Stimulated activated naive CD8-positive, alpha-beta T cell treated with anti-CD3 and anti-CD28 coated beads, Interleukin-15, Interleukin-2, amounts not matched to agents 100 U/mL and 50 U/mL, for 24 hours (primary cell): ENCODE data around the gene ASB9.
"Not testable (repeated sequence)": the region's sequence is repeated elsewhere in the genome, so short reads cannot be mapped to it uniquely, and the experiment has no call there.

Experiments used
- ATAC-seq: fragments of 150-1000 bp; cut with Tn5 transposase; one replicate; pipeline ENCODE4 v1.10.0; 2021
- DNase-seq: peaks from one replicate; pipeline ENCODE4 v3.0.0; 2021

The ASB9 gene

DNA sequence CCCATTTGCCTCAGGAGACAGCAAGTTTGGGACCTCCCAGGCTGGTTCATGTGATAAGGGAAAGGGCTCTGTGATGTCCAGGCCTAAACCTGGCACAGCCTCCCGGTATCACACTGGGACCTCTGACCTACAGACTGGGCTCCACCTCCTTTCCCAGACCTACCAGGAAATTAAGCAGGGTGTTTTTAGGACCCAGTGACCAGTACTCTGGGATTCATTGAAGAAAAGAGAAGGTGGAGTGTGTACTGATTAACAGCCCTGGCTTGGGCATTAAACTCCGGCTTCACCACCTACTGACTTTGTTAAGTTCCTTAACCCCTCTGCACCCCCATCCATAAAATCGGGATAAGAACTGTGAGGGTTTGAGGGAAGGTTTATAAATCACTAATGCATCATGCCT, 28.6 kb downstream of the ASB9 start:
- ATAC-seq (no peak), DNase-seq (no peak)

DNA sequence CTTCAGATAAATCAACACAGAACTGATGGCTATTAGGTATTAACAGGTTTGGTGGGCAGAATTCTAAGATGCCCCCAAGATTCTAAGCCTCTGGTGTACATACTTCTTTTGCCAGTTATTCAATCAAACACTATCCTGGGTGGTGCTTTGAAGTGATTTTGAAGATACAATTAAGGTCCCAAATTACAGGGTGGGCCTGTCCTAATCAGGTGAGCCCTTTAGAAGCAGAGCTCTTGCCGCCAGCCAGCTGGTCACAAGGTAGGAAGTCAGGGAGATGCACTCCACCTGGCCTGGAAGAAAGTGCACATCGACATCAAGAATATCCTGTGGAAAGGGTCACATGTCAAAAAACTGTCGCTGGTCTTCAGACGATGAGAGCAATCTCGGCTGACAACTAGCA, 29.5 kb downstream of the ASB9 start:
- DNase-seq (no peak), ATAC-seq (no peak)

DNA sequence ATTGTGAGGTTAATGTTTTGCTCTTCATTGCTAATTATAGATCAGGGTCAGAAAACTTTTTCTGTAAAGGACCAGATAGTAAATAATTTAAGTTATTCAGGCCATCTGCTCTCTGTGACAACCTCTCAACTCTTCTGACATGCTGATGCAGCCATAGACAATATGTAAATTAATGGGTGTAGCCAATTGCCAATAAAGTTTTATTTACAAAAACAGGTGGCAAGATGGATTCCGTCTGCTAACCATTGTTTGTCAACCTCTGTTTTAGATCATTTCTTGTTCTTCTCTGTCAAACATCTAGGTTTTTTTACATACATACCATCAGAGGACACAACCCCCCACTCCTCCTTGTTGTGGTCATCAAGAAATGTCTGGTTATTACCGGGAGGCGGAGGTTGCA, 33.7 kb downstream of the ASB9 start:
- ATAC-seq: no peak
- no peak for DNase-seq

DNA sequence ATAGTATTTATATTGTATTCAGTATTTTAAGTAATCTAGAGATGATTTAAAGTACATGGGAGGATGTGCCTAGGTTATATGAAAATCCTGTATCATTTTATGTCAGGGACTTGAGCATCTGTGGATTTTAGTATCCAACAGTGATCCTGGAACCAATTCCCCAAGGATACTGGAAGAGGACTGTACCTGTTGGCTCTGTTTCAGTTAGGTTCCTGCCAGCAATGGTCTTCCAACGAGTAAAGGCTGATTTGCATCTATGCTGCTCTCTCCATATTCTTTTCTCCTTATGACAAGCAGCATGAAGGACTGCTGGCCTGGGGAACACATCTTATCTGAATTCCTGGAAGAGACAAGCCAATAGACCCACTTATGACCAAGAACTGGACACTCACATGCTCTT, 34.9 kb downstream of the ASB9 start:
- ATAC-seq (no peak), DNase-seq (no peak)

DNA sequence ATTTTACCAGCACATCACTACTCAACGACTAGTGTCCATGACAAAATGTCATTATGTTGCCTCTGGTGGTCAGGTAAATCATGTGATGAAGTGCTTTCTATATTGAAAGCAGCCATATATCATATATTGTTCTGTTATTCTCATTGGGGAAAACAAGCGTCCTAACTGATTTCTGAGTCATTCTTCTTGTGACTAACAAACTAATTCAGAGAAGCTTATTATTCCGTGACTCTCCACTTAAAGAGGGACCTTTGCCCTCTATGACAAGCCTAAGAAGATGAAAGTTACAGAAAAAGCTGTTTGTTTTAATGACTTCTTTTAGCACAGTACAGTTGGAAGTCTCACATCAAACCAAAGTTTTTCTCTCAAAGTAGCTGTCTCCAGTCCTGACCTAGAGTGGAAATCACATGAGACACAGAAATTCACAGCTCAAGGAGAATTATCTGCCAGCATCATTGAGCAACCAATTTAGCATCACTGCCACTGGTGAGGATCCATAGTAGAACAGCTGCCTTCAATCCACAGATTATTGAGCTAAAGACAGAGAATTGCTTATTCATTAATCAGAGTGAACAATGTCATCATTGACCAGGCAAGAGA, 36.4 kb downstream of the ASB9 start:
- ATAC-seq (no peak), DNase-seq (no peak)

DNA sequence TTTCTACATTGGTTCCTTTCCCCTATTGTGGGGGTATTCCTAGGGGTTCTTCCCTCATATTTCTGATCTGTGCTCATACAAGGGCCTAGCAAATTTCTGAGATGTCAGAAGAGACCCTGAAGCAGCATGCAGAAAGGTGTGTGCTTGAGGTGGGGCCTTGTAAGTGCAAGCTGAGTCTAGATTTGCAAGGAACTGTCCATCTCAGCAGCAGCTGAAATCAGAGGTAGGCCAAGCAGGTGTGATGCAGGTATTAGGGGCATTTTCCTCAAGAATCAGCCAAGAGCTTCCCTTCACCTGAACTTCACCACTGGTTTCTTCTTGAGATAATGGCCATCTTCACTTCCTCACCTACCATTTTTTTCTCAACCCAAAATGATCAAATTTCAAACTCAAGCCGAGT, 45.1 kb downstream of the ASB9 start:
- no peak for ATAC-seq
- no peak for DNase-seq

DNA sequence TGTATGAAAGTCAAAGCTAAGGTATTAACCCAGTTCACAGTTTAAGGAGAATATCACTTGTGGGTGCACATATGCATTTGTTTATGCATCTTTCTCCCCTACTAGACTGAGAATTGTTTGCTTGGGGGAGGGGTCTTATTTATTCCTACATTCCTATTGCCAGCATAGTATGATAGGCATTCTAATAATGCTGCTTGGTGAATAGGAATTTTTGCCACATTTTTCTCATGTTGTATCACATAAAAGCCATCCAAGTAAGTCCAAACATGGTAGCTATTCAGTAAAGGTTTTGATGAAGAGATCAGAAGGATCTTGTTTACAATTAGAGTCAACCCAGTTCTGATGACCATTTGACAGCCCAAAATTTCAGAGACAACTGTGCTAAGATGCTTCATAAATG, 48.6 kb downstream of the ASB9 start:
- ATAC-seq: no peak
- no peak for DNase-seq

DNA sequence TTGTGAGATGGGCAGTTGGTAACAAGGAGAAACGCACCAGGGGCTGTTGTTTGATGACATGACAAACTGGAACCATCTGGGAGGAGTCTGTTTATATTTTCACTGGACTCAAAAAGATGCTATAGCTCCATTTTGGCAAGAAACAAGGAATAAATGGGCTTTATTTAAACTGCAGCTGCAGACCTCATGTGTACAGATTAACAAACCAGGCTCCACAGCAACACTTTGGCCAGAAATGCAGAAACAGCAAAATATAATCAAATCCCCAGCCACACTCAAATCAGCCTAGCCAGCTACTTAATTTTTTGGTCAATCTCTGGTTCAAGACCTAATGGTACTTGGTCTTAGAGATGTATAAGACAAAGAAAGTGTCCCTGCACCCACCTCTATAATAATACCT, 52.7 kb downstream of the ASB9 start:
- no peak for DNase-seq
- ATAC-seq: no peak

DNA sequence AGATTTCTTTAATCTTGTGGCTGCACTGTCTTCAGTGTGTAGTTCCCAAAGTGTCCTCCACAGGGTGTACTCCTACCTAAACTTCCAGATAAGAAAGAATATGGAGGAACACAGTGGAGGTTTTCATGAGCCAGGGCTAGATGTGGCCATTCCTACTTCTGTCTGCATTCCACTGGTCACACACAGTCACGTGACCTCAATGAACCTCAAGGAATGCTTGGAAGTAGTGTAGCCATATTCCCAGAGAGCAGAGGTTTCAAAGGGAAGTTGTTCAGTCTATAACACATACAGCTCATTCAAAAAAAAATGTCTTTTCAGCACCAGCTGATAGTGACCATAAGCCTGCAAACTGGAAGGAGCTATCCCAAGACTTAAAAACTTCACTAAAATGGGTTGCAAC, 53.6 kb downstream of the ASB9 start:
- ATAC-seq (no peak), DNase-seq (no peak)

DNA sequence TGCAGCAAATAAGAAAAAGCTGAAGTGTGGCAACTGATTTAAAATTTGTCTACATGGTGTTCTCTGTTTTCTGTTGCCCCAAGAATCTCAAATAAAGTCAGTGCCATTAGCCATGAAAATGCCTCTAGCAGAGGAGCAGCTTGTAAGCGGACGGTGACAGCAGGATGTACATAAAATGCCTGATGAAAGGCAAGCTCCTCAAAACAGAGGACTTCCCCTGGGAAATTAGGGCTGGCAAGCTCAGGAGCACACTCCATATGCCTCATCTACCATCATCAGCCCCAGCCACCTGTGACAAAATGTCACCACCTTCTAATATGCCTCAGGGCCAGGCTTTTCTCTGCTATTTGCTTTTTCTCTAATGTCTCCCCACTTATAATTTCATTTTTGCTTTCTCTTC, 54.5 kb downstream of the ASB9 start:
- DNase-seq (no peak), ATAC-seq (no peak)

DNA sequence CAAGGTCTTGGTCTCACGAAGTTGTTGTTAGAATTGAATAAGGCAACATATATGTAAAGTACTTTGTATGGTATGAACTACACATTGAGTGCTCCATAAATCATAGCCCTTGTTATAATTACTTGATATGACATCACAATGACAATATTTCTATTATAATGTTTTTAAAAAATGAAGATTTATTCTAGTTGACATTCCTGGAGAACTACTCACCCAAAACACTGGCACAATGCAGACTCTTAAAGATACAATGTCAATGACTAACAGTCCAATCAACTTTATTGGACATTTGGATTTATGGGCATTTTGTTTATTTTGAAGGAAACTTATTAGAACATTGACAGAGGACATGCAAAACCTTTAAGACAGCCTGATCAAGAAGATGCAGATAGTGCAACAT, 55.3 kb downstream of the ASB9 start:
- DNase-seq: no peak
- no peak for ATAC-seq

DNA sequence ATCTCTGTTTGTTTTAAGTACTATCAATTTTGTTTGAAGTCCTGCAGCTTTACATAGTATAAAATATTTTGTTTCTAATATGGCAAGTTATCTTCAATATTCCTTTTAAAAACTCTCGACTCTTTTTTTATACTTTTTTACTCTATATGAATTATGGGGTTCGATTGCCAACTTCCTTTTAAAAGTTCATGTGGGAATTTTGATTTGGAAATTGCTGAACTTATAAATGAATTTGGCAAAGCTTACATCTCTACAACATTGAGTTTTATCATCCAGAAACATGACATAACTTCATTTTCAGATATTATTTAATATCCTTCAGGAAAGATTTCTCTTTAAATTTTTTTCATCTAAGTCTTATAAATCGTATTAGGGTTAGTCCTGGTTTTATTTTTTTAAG, 60.8 kb downstream of the ASB9 start:
- no peak for DNase-seq
- ATAC-seq: no peak

DNA sequence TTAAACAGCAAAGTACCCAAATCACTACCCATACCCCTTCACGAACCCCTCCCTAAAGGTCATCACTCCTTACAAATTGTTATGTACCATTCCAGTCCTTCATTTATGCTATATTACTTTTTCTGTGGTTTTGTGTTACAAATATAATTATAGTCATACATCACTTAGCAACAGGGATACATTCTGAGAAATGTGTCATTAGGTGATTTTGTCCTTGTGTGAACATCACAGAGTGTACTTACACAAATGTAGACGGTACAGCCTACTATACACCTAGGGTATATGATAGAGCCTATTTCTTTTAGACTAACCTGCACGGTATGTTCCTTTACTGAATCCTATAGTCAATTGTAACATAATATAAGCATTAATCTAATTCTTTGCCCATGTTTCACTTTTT, 61.9 kb downstream of the ASB9 start:
- DNase-seq (no peak), ATAC-seq (no peak)

DNA sequence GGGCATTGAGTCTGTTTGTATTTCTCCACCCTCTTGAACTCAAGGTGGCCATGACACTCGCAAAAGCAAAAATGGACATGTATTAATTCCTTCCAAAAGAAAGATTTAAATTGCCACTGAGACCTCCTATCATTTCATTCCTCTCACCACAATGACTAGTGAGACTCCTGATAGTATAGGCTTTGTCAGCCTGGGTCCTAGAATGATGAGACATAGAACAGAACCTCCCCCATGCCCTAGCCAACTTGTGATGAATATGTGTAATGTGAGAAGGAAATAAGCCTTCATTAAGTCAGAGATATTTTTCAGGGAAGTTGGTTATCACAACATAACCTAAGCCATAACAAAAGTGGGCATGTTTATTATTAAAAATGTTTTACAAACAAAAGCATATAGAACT, 62.5 kb downstream of the ASB9 start:
- ATAC-seq (peak; percentile 29), DNase-seq (no peak)

DNA sequence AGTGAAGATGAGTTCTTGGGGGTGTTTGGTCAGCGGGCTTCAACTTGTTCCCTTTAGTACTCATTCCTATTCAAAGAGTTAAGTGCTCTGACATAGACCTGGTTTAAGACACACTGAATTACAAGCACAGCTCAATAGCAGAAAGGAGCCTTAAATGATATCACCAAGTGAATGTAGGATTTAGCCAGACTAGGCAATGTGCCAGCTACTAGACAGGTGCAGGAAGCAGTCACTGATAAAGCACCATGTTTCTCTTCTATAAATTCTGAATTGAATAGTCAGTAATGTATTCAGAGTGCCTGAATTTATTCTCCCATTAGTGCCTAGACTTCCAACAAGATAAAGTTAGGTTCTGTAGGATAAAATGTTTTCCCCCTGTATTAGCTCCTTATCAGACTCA, 63.6 kb downstream of the ASB9 start:
- DNase-seq (no peak), ATAC-seq (no peak)

DNA sequence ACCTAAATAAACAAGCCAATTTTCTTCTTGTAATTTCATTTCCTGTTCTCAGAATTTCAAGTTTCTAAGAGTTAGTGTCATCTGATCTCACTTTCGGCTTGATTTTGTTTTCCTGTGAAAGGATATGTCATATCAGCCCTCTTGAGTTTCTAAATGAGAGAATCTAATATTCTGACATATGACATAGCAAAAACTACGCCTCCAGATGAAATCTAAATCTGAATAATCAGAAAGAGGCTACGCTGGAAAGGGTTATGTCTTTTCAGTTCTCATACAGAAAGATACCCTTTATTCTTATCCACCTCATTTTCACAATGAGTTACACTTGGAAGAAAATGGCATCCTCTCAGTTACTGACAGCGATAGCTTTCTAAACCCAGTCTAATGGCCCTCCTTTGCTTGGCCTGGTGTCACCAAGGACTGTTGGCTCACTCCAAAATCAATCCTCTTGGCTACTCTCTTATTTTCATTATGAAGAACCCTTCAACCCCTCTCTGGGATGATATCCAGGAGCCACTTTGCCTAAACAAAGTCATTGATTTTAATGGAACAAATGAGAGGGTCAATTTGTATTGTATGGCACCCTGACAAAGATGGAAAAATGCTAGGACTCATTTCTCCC, 65.6 kb downstream of the ASB9 start:
- DNase-seq (no peak), ATAC-seq (peak; percentile 62)

DNA sequence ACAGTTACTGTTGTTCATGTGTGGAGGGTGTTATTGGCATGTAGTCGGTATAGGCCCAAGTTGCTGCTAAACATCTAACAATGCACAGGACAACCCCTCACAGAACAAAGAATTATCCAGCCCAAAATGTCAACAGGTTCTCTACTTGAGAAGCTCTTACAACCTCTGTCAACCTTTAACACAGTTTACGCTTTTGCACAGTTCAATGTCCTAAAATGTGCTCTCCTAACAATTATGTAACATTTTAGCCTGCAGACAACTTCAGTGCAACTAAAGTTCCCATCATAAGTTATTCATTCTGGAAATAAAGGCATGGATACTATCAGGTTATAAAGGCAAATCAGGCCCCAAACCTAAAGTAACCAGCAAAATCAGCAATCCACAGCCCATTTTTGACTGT, 66.2 kb downstream of the ASB9 start:
- ATAC-seq (no peak), DNase-seq (no peak)

DNA sequence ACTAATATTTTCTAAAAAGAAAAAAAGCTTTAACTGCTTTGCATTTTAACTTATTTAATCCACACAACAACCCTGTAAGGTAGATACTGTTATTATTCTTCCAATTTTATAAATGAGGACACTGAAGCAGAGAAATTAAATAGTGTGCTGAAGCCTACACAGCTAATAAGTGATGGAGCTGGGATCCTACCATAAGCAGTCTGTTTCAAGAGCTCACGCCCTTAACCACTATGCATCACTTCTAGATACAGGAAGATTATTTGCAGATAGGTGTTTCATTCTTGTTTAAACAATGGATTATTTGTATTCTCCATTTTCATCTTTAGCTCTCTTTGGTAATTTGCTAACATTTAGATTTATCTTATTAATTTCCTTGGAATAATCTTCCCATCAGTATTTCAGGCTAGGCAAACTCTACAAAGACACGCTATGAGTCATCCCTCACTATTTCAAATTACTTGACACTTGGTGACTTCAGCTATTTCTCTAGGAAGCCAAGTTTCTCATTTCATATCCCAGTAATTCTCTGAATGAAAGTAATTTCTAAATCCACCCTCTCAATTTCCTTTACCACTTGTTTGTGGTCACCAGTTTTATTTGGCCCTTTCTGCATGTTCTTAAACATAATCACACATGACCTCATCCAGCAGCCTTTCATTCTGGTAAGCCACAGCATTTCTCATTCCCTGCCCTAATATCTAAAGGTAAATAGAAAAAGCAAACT, 67.3 kb downstream of the ASB9 start:
- DNase-seq (no peak), ATAC-seq (peak; percentile 63)

DNA sequence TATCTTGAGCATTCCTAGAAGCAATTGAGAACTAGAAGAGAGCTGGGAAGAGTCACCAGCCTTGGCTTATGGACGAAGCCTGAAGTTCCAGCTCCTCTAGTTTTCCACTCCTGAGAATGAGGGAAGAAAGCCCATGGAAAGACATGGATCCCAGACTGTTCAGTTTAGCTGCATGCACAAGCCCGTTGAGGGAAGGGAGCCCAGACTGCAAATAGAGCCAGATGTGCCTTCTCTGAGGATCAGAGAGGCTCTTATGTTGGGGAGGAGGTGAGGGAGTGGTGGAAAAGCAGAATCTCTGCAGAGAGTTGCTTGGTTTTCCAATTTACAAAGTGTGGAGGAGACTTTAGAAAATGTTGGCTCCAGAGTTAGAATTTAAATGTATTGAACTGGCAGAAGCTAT, 69.0 kb downstream of the ASB9 start:
- no peak for DNase-seq
- no peak for ATAC-seq

DNA sequence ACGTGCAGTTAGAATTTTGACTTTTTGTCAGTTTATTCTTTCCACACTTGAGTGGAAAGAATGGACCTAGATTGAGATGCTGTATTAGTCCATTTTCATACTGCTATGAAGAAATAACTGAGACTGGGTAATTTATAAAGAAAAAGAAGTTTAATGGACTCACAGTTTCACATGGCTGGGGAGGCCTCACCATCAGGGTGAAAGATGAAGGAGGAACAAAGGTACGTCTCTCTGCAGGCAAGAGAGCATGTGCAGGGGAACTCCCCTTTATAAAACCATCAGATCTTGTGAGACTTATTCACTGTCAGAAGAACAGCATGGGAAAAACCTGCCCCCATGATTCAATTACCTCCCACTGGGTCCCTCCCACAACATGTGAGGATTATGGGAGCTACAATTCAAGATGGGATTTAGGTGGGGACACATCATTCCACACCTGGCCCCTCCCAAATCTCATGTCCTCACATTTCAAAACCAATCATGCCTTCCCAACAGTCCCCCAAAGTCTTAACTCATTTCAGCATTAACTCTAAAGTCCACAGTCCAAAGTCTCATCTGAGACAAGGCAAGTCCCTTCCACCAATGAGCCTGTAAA, 71.2 kb downstream of the ASB9 start:
- not testable (repeated sequence) for ATAC-seq, DNase-seq

DNA sequence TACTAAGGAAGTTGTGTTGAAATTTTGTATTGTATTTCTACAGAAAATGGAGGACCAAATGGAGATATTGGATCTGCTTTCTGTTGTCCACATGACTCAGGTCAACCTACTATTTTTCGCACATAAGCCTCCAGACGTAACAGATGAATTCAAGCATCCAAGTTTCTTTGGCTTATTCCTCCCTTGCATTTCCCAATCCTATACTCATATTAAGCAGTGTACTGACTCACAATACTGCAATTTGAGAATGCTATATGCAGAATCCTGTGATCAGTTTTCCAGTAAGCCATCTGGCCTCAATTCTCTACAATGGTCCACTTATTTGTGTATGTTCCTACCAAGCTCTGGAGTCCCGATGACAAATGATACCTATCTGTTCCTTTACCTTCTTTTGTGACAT, 75.7 kb downstream of the ASB9 start:
- DNase-seq: no peak
- ATAC-seq: no peak
